ENCODE results near the gene TTI1.

Gene TTI1

GRCh38 chr20:37934634-37935375 lies 98.5 kb downstream of the TTI1 start:
- DNase-seq: no peak

DNA sequence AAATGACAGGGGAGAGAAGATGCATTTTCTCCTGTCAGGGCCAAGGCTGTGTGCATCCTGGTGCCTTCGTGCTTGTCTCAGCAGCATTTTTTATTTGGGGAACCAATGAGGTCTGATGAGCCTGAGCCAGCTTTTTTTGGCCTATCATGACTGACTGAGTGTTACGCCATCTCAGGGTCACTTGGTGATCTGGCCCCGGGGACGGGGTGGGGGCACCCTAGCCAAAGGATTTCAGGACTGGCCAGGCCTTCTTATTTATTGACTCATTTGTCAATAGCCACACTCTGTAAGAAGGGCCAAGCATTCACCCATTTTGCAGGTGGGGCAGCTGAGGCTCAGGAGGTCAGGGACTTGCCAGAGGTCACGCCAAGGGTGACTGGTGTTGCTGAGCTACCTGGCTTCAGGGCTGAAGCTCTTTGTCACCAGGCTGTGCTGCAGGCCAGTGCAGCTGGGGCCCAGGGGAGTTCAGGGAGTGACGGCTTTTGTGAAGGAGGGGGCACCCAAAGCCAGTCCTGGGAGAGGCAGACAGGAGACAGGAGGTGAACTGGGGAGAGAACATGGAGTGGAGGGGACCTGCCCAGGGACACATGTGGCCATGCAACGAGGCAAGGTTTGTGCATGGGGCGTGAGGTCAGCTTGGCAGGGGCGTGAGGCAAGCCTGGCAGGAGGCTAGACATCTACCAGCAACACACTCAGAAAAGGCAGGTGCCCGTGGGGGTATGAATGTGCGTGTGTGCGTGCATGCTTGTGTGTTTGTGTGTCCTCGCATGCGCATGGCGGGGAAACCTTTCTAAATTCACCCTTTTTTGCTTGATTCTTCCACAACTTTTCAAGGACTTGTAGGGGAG lies 99.2 kb downstream of the TTI1 start:
- no peak for DNase-seq

All from CD4-positive, alpha-beta T cell treated with Interferon alpha-2 for 1 hour (primary cell).